Epithelial cell of proximal tubule (primary cell): ENCODE measurements around the gene IFT74. TPM values are rescaled to one million over a fixed set of nuclear protein-coding genes. Genes with fewer than 3 reads are reported as not detected.

Experiments used
- DNase-seq: peaks from one replicate; pipeline ENCODE4 v3.0.0-alpha.2; 2011; ENCODE audit warnings: low read depth
- H3K4me3 ChIP-seq: 2 replicates; pipeline ENCODE4 v1.5.1; 2011; ENCODE audit warnings: low read depth, mild to moderate bottlenecking, low read length
- CTCF ChIP-seq: conservative IDR thresholded peaks from 2 replicates; pipeline ENCODE4 v1.5.1; 2012; ENCODE audit warnings: low read depth, mild to moderate bottlenecking, low read length
- total RNA-seq: library from RNA; depleted of rRNA; stranded (reverse); fragments of >200 nt; gene quantifications from 2 replicates; pipeline ENCODE4 v1.2.3, GENCODE V29; 2015

Gene IFT74
- total RNA-seq, 1 donor from 2014 or later: 17.5 TPM

DNA sequence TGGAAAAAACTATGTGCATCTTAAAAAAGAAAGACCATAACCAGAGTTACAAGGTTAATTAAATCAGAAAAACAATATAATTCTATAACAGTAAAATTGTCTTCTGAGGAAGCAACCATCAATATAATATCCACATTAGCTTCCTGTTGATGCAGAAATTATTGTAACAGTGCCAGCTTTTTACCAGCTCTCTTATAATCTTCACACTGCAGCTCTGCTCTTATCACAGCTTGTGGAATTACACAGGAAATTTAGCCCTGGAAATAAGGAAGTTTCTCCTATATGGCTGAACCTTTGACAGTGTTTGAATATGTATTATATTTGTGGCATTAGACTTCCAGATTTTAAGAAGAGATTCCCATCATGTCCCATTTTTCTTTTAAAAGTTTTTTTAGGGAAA is 103.7 kb downstream of the IFT74 start:
- no peak for DNase-seq
- TF ChIP-seq CTCF: no peak
- H3K4me3 ChIP-seq: no peak overlapping the region

GRCh38 chr9:27065288-27065687 is 109.1 kb downstream of the IFT74 start:
- no peak for TF ChIP-seq CTCF
- H3K4me3 ChIP-seq: no peak overlapping the region
- DNase-seq: no peak

- DNase-seq: no peak
- no peak overlapping the region for H3K4me3 ChIP-seq
- TF ChIP-seq CTCF: no peak
Observed at GRCh38 chr9:27073841-27074728, 117.9 kb downstream of the IFT74 start.

- no peak overlapping the region for H3K4me3 ChIP-seq
- no peak for TF ChIP-seq CTCF
- no peak for DNase-seq
Observed at GRCh38 chr9:27078685-27079084, 122.5 kb downstream of the IFT74 start.

GRCh38 chr9:27085456-27085855 is 129.2 kb downstream of the IFT74 start:
- DNase-seq: no peak
- TF ChIP-seq CTCF: no peak
- H3K4me3 ChIP-seq: no peak overlapping the region

DNA sequence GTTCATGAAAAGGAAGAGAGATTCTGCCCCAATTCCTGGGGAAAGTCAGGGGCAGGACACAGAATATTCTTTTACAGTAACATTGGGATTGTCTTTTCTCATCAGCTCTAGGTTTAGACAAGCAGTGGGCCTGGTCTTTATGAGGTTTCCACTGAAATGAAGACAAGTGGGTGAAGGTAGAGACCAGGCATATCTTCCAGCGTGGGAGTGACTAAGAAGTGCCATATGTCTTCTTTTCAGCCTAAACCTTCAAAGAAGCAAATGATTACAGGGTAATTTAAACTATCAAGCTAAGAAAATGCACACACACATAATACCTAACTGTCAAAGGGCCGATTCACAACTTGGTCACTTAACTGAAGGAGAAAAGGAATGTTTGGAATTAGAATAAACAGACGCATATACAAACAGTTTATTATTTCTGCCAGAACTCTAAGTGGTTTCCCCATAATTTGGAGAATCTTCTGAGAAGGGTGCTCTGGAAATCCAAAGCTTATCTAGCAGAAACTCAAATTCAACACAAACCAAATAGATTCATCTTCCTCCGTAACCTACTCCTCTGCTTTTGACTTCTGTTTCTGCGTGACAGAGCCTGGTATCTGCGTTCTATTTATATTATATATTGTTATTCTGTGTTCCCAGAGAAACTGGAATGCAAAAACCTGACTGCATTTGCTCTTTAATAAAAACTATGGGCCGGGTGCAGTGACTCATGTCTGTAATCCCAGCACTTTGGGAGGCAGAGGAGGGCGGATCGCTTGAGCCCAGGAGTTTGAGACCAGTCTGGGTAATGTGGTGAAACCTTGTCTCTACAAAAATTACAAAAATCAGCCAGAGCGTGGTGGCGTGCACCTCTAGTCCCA is 130.8 kb downstream of the IFT74 start:
- TF ChIP-seq CTCF: no peak
- no peak for DNase-seq
- H3K4me3 ChIP-seq: no peak overlapping the region
